Stimulated activated CD4-positive, alpha-beta T cell treated with anti-CD3 and anti-CD28 coated beads, Interleukin-4, amount 100 ng/mL, for 1 hour (primary cell): ENCODE results near the gene BGN.

Source experiments
- DNase-seq: peaks from one replicate; pipeline ENCODE4 v3.0.0-alpha.2; 2020

The BGN gene

GRCh38 chrX:153537526-153538295 is 42.9 kb downstream of the BGN start:
- DNase-seq = no peak

GRCh38 chrX:153538424-153538823 is 43.6 kb downstream of the BGN start:
- no peak for DNase-seq

GRCh38 chrX:153539171-153539978 is 44.6 kb downstream of the BGN start:
- peak; percentile 59 for DNase-seq

- DNase-seq = no peak
These were observed 45.2 kb downstream of the BGN start for GRCh38 chrX:153539979-153540358.

GRCh38 chrX:153544727-153545126 is 49.9 kb downstream of the BGN start:
- DNase-seq = no peak

- DNase-seq = no peak
These were observed 51.6 kb downstream of the BGN start for GRCh38 chrX:153546386-153546785.

- DNase-seq = no peak
These were observed 52.4 kb downstream of the BGN start for GRCh38 chrX:153547195-153547594.

GRCh38 chrX:153549231-153549630 is 54.5 kb downstream of the BGN start:
- DNase-seq = no peak

GRCh38 chrX:153549807-153550206 is 55.0 kb downstream of the BGN start:
- DNase-seq = no peak

GRCh38 chrX:153551135-153551534 is 56.4 kb downstream of the BGN start:
- no peak for DNase-seq

- DNase-seq = peak; percentile 66
These were observed 59.9 kb downstream of the BGN start for GRCh38 chrX:153554519-153555167.

GRCh38 chrX:153556767-153557166 is 62.0 kb downstream of the BGN start:
- DNase-seq = no peak

- no peak for DNase-seq
These were observed 63.0 kb downstream of the BGN start for GRCh38 chrX:153557618-153558355.
